ENCODE measurements around the gene ANXA2R. TPM values are rescaled to one million over a fixed set of nuclear protein-coding genes. Genes with fewer than 3 reads are reported as not detected.

ANXA2R gene
- total and polyA plus RNA-seq, 2 donors (not counting 1 experiment from before 2014, with no cell fraction given): 0.61 to 1.8 TPM

DNA sequence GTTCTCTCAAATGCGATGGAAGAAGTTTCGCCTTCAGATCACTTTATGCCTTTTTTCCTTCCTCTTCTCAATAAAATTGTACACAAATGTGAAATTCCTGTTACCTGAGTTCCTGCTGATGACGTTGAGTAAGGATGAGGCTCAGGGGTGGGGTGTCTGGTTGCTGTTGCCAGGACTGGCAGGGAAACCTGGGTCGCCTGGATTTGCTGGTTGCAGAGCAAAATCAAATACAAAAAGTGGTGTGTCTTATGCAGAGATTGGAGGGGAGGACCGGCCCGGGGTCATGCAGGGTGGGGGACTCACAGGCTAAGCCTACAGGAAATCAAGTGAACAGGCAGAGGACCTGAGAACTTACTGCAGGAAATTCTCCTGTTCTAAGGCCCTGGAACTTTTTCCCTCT lies 39.2 kb downstream of the ANXA2R start:
- H3K4me2 ChIP-seq (ENCODE audit: extremely low read depth, insufficient read depth, low read length): no peak overlapping the region
- H3K36me3 ChIP-seq (ENCODE audit: control insufficient read depth, insufficient read depth, low read length): no peaks in the 10 kb centered on the region
- H3K9ac ChIP-seq (ENCODE audit: insufficient read depth, low read length): no peak overlapping the region
- no peak for TF ChIP-seq EZH2 (IDR thresholded peaks at IDR 0.05; ENCODE audit: low read length, missing control alignments)
- TF ChIP-seq, protein P1, sequence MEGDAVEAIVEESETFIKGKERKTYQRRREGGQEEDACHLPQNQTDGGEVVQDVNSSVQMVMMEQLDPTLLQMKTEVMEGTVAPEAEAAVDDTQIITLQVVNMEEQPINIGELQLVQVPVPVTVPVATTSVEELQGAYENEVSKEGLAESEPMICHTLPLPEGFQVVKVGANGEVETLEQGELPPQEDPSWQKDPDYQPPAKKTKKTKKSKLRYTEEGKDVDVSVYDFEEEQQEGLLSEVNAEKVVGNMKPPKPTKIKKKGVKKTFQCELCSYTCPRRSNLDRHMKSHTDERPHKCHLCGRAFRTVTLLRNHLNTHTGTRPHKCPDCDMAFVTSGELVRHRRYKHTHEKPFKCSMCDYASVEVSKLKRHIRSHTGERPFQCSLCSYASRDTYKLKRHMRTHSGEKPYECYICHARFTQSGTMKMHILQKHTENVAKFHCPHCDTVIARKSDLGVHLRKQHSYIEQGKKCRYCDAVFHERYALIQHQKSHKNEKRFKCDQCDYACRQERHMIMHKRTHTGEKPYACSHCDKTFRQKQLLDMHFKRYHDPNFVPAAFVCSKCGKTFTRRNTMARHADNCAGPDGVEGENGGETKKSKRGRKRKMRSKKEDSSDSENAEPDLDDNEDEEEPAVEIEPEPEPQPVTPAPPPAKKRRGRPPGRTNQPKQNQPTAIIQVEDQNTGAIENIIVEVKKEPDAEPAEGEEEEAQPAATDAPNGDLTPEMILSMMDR (conservative IDR thresholded peaks at IDR 0.05 in 1 of 2, IDR thresholded peaks at IDR 0.05 in 1 of 2; ENCODE audit: low read depth in 1 of 2, low read length in 2 of 2): no peak
- H3K27me3 ChIP-seq (ENCODE audit: control insufficient read depth, insufficient read depth, low read length): no peaks in the 10 kb centered on the region
- H4K20me1 ChIP-seq (ENCODE audit: control insufficient read depth, extremely low read depth, insufficient read depth, low read length): no peaks in the 10 kb centered on the region
- no peak overlapping the region for H2AFZ ChIP-seq (ENCODE audit: low read length)
- H3K79me2 ChIP-seq (ENCODE audit: control insufficient read depth, insufficient read depth, low read length): no peaks in the 10 kb centered on the region
- no peaks in the 10 kb centered on the region for H3K9me3 ChIP-seq (ENCODE audit: control insufficient read depth, insufficient read depth, low read depth, low read length)
- no peak for DNase-seq (ENCODE audit: low read depth in 2 of 2)
- H3K4me1 ChIP-seq (ENCODE audit: control insufficient read depth, extremely low read depth, insufficient read depth, low read length): peaks cover 2% of the 10 kb centered on the region
- no peak overlapping the region for H3K4me3 ChIP-seq (replicated peaks in 1 of 4; ENCODE audit: control extremely low read depth in 1 of 4, insufficient read depth in 1 of 4, low read depth in 3 of 4, low read length in 4 of 4)
- H3K27ac ChIP-seq (ENCODE audit: insufficient read depth, low read length): no peak overlapping the region

DNA sequence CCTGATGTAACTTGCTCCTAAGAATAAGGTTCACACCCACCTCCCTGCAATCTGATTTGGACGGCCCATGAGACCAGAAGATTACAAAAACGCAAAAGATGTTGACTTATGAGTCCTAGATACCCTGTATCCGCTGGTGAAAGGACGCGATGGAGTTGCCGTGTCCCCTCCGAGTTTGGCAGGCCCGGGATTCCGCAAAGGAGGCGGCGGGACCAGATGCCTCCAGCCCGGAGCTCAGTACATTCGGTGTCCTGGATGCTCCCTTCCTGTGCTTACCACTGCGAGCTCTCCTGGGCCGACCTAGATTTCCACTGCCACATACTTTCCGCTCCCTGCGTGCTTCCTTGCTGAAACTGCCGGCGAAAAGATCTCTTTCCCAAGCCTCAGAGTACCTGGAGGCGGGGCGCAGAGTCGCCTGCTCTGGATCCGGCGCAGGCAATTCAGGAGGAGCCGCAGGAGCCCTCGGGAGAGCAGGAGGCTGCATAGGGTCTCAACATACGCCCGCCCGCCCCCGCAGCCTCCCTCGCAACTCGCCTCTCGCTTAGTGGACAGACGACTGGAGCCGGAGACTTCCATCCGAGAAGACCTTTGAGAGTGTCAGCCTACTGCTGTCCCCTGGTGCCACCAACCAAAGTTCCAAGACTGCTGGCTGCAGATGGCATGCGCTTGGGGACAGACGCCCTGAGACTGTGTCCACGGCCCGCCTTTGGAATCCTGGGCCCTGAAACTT lies 39.8 kb downstream of the ANXA2R start:
- Histone ChIP-seq H3K27me3 (ENCODE audit: control insufficient read depth, insufficient read depth, low read length) (no peaks in the 10 kb centered on the region), H3K4me3 (replicated peaks in 1 of 4; ENCODE audit: control extremely low read depth in 1 of 4, insufficient read depth in 1 of 4, low read depth in 3 of 4, low read length in 4 of 4) (peak overlapping the region; percentile 32 to 59 (median 44)), H3K36me3 (ENCODE audit: control insufficient read depth, insufficient read depth, low read length) (no peaks in the 10 kb centered on the region), H4K20me1 (ENCODE audit: control insufficient read depth, extremely low read depth, insufficient read depth, low read length) (no peaks in the 10 kb centered on the region), H3K4me1 (ENCODE audit: control insufficient read depth, extremely low read depth, insufficient read depth, low read length) (peaks cover 2% of the 10 kb centered on the region), H2AFZ (ENCODE audit: low read length) (peak overlapping the region; percentile 81), H3K9me3 (ENCODE audit: control insufficient read depth, insufficient read depth, low read depth, low read length) (no peaks in the 10 kb centered on the region), H3K9ac (ENCODE audit: insufficient read depth, low read length) (peak overlapping the region; percentile 28), H3K27ac (ENCODE audit: insufficient read depth, low read length) (peak overlapping the region; percentile 10), H3K79me2 (ENCODE audit: control insufficient read depth, insufficient read depth, low read length) (no peaks in the 10 kb centered on the region), H3K4me2 (ENCODE audit: extremely low read depth, insufficient read depth, low read length) (peak overlapping the region; percentile 92)
- TF ChIP-seq, protein P1 (conservative IDR thresholded peaks at IDR 0.05 in 1 of 2, IDR thresholded peaks at IDR 0.05 in 1 of 2; ENCODE audit: low read depth in 1 of 2, low read length in 2 of 2): no peak
- peak; percentile 38 for TF ChIP-seq EZH2 (IDR thresholded peaks at IDR 0.05; ENCODE audit: low read length, missing control alignments)
- peak; percentile 42 to 73 for DNase-seq (ENCODE audit: low read depth in 2 of 2)

DNA sequence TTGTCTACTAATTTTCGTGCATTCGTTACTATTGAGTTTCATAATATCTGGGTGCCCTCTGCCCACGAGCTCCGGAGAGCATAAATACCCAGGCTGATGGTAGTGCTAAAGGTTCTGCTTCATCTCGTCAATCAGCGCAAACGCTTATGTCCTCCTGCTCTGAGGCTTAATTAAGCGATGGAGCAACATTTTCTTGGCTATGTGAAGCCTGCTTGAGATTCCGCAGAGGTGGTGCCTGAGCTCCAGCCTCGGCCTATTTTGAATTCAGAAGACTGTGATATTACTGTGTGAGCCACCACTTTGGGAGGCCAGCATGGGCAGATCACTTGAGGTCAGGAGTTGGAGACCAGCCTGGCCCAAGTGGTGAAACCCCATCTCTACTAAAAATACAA lies 44.8 kb downstream of the ANXA2R start:
- Histone ChIP-seq H4K20me1 (ENCODE audit: control insufficient read depth, extremely low read depth, insufficient read depth, low read length) (no peaks in the 10 kb centered on the region), H3K4me2 (ENCODE audit: extremely low read depth, insufficient read depth, low read length) (peak overlapping the region; percentile 92), H3K4me1 (ENCODE audit: control insufficient read depth, extremely low read depth, insufficient read depth, low read length) (peaks cover 2% of the 10 kb centered on the region), H3K9me3 (ENCODE audit: control insufficient read depth, insufficient read depth, low read depth, low read length) (no peaks in the 10 kb centered on the region), H3K4me3 (replicated peaks in 1 of 4; ENCODE audit: control extremely low read depth in 1 of 4, insufficient read depth in 1 of 4, low read depth in 3 of 4, low read length in 4 of 4) (peak overlapping the region; percentile 11 to 87 (median 47)), H3K27me3 (ENCODE audit: control insufficient read depth, insufficient read depth, low read length) (no peaks in the 10 kb centered on the region), H3K79me2 (ENCODE audit: control insufficient read depth, insufficient read depth, low read length) (peaks cover 5% of the 10 kb centered on the region), H2AFZ (ENCODE audit: low read length) (peak overlapping the region; percentile 83), H3K27ac (ENCODE audit: insufficient read depth, low read length) (peak overlapping the region; percentile 81), H3K9ac (ENCODE audit: insufficient read depth, low read length) (peak overlapping the region; percentile 32), H3K36me3 (ENCODE audit: control insufficient read depth, insufficient read depth, low read length) (no peaks in the 10 kb centered on the region)
- peak; percentile 60 to 71 for DNase-seq (ENCODE audit: low read depth in 2 of 2)
- TF ChIP-seq EZH2 (IDR thresholded peaks at IDR 0.05; ENCODE audit: low read length, missing control alignments): no peak
- TF ChIP-seq, protein P1 (conservative IDR thresholded peaks at IDR 0.05 in 1 of 2, IDR thresholded peaks at IDR 0.05 in 1 of 2; ENCODE audit: low read depth in 1 of 2, low read length in 2 of 2): no peak
